ENCODE measurements around the gene C2CD3. TPM values are rescaled to one million over a fixed set of nuclear protein-coding genes. Genes with fewer than 3 reads are reported as not detected.

C2CD3 gene
- total RNA-seq, 1 donor from 2014 or later, result 53.7 TPM

DNA sequence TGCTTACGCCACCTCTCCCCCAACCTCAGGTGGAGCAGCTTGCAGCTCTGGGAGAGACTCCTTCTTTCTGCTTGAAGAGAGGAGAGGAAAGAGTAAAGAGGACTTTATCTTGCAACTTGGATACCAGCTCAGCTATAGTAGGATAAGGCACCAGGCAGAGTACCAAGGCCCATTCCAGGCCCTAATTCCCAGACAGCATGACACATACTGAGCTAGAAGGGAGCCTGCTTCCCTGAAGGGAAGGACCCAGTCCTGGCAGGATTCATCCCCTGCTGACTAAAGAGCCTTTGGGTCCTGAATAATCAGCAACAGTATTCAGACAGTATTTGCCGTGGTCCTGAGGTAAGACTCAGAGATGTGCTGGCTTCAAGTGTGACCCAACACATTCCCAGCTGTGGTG is 41.7 kb upstream of the C2CD3 start:
- FAIRE-seq, result no peak
- Mint-ChIP-seq H3K9me3 (ENCODE audit: unreplicated experiment) (no peaks in the 10 kb centered on the region), H3K36me3 (ENCODE audit: low read depth, unreplicated experiment) (peaks cover 36% of the 10 kb centered on the region), H3K4me3 (ENCODE audit: unreplicated experiment) (no peak overlapping the region), H3K27ac (ENCODE audit: unreplicated experiment) (no peak overlapping the region), H3K4me1 (ENCODE audit: low read depth, unreplicated experiment) (no peaks in the 10 kb centered on the region), H3K27me3 (ENCODE audit: low read depth, unreplicated experiment) (no peaks in the 10 kb centered on the region)
- no peak overlapping the region for H3K27ac ChIP-seq (ENCODE audit: low read depth, low read length)
- no peaks in the 10 kb centered on the region for H4K20me1 ChIP-seq (ENCODE audit: insufficient read depth, low read length)
- no peaks in the 10 kb centered on the region for H3K9me3 ChIP-seq (ENCODE audit: insufficient read depth, low read depth, low read length)
- no peaks in the 10 kb centered on the region for H3K79me2 ChIP-seq (ENCODE audit: insufficient read depth, low read length)
- H3K27me3 ChIP-seq (ENCODE audit: insufficient read depth, low read length), result no peaks in the 10 kb centered on the region
- H3K9ac ChIP-seq (ENCODE audit: low read length), result no peak overlapping the region
- no peak overlapping the region for H3K4me3 ChIP-seq (ENCODE audit: insufficient read depth, low read depth, low read length)
- DNase-seq (ENCODE audit: low read depth), result peak; percentile 11
- no peak overlapping the region for H3K4me2 ChIP-seq (ENCODE audit: low read length)
- H2AFZ ChIP-seq (ENCODE audit: low read depth, low read length), result no peak overlapping the region
- no peaks in the 10 kb centered on the region for H3K4me1 ChIP-seq (ENCODE audit: insufficient read depth, low read length)
- TF ChIP-seq, protein P1, sequence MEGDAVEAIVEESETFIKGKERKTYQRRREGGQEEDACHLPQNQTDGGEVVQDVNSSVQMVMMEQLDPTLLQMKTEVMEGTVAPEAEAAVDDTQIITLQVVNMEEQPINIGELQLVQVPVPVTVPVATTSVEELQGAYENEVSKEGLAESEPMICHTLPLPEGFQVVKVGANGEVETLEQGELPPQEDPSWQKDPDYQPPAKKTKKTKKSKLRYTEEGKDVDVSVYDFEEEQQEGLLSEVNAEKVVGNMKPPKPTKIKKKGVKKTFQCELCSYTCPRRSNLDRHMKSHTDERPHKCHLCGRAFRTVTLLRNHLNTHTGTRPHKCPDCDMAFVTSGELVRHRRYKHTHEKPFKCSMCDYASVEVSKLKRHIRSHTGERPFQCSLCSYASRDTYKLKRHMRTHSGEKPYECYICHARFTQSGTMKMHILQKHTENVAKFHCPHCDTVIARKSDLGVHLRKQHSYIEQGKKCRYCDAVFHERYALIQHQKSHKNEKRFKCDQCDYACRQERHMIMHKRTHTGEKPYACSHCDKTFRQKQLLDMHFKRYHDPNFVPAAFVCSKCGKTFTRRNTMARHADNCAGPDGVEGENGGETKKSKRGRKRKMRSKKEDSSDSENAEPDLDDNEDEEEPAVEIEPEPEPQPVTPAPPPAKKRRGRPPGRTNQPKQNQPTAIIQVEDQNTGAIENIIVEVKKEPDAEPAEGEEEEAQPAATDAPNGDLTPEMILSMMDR (IDR thresholded peaks at IDR 0.05; ENCODE audit: insufficient read depth, low read depth, low read length), result no peak
- TF ChIP-seq EZH2 (IDR thresholded peaks at IDR 0.05; ENCODE audit: insufficient read depth, low read length), result no peak
- H3K36me3 ChIP-seq (ENCODE audit: insufficient read depth, low read length), result peaks cover 8% of the 10 kb centered on the region

DNA sequence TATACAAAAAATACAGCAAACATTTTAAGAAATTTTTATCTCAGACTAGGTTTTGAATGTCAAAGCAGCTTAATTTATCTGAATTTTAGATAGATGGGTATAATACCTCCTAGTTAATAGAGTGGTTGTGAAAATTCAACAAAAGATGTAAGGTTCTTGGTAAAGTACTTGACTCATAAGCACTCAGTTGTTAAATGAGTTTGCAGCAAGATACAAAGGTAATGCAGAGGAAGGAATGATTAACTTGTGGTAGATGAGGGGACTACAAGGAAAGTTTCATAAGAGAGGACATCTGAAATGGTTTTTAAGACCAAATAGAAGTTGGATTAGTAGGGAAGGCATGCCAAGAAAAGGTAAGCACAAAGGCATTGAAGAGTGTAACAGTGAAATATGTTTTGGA is 37.7 kb upstream of the C2CD3 start:
- Mint-ChIP-seq H3K9me3 (ENCODE audit: unreplicated experiment) (no peaks in the 10 kb centered on the region), H3K27ac (ENCODE audit: unreplicated experiment) (no peak overlapping the region), H3K4me3 (ENCODE audit: unreplicated experiment) (no peak overlapping the region), H3K36me3 (ENCODE audit: low read depth, unreplicated experiment) (peaks cover 26% of the 10 kb centered on the region), H3K27me3 (ENCODE audit: low read depth, unreplicated experiment) (no peaks in the 10 kb centered on the region), H3K4me1 (ENCODE audit: low read depth, unreplicated experiment) (peaks cover 20% of the 10 kb centered on the region)
- Histone ChIP-seq H2AFZ (ENCODE audit: low read depth, low read length) (no peak overlapping the region), H3K4me3 (ENCODE audit: insufficient read depth, low read depth, low read length) (no peak overlapping the region), H3K9ac (ENCODE audit: low read length) (no peak overlapping the region), H3K9me3 (ENCODE audit: insufficient read depth, low read depth, low read length) (no peaks in the 10 kb centered on the region), H3K4me1 (ENCODE audit: insufficient read depth, low read length) (no peaks in the 10 kb centered on the region), H3K4me2 (ENCODE audit: low read length) (no peak overlapping the region), H3K79me2 (ENCODE audit: insufficient read depth, low read length) (no peaks in the 10 kb centered on the region), H3K36me3 (ENCODE audit: insufficient read depth, low read length) (no peaks in the 10 kb centered on the region), H3K27me3 (ENCODE audit: insufficient read depth, low read length) (no peaks in the 10 kb centered on the region), H4K20me1 (ENCODE audit: insufficient read depth, low read length) (peaks cover 5% of the 10 kb centered on the region), H3K27ac (ENCODE audit: low read depth, low read length) (no peak overlapping the region)
- FAIRE-seq (no peak), DNase-seq (ENCODE audit: low read depth) (no peak)
- TF ChIP-seq, protein P1 (IDR thresholded peaks at IDR 0.05; ENCODE audit: insufficient read depth, low read depth, low read length), result no peak
- no peak for TF ChIP-seq EZH2 (IDR thresholded peaks at IDR 0.05; ENCODE audit: insufficient read depth, low read length)

DNA sequence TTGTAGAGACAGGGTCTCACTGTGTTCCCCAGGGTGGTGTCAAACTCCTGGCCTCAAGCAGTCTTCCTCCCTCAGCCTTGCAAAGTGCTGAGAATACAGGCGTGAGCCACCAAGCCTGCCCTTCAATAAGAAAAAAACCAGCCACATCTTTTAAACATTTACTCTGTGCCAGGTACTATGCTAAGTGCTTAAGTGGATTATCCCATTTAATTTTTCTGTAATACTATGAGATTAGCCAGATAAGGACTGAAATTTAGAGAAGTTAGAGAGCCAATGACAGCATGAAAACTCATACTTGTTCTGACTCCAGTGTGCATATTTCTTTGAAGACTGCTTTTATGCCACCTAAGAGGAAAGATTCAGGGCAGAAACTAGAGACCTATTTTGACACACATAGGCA is 35.9 kb upstream of the C2CD3 start:
- TF ChIP-seq, protein P1 (IDR thresholded peaks at IDR 0.05; ENCODE audit: insufficient read depth, low read depth, low read length), result no peak
- TF ChIP-seq EZH2 (IDR thresholded peaks at IDR 0.05; ENCODE audit: insufficient read depth, low read length), result no peak
- Histone ChIP-seq H3K9ac (ENCODE audit: low read length) (no peak overlapping the region), H3K9me3 (ENCODE audit: insufficient read depth, low read depth, low read length) (no peaks in the 10 kb centered on the region), H3K4me2 (ENCODE audit: low read length) (no peak overlapping the region), H3K4me3 (ENCODE audit: insufficient read depth, low read depth, low read length) (no peak overlapping the region), H3K4me1 (ENCODE audit: insufficient read depth, low read length) (no peaks in the 10 kb centered on the region), H3K27me3 (ENCODE audit: insufficient read depth, low read length) (no peaks in the 10 kb centered on the region), H3K27ac (ENCODE audit: low read depth, low read length) (no peak overlapping the region), H2AFZ (ENCODE audit: low read depth, low read length) (no peak overlapping the region), H3K36me3 (ENCODE audit: insufficient read depth, low read length) (no peaks in the 10 kb centered on the region), H3K79me2 (ENCODE audit: insufficient read depth, low read length) (peaks cover 4% of the 10 kb centered on the region), H4K20me1 (ENCODE audit: insufficient read depth, low read length) (peaks cover 7% of the 10 kb centered on the region)
- no peak for FAIRE-seq
- Mint-ChIP-seq H3K27me3 (ENCODE audit: low read depth, unreplicated experiment) (no peaks in the 10 kb centered on the region), H3K36me3 (ENCODE audit: low read depth, unreplicated experiment) (peaks cover 20% of the 10 kb centered on the region), H3K4me3 (ENCODE audit: unreplicated experiment) (no peak overlapping the region), H3K27ac (ENCODE audit: unreplicated experiment) (no peak overlapping the region), H3K9me3 (ENCODE audit: unreplicated experiment) (no peaks in the 10 kb centered on the region), H3K4me1 (ENCODE audit: low read depth, unreplicated experiment) (peaks cover 20% of the 10 kb centered on the region)
- DNase-seq (ENCODE audit: low read depth), result no peak

All from astrocyte (in vitro differentiated cells and primary cell).